T-helper 1 cell treated with Interleukin-12 subunit alpha and Interleukin-12 subunit beta and Interleukin-4 antibody, amounts not matched to agents 30 ng/mL and 1 ng/mL, for 36 hours (primary cell): ENCODE measurements around the gene BPIFB3. TPM values are rescaled to one million over a fixed set of nuclear protein-coding genes. Genes with fewer than 3 reads are reported as not detected.

ENCODE experiments used
- intact Hi-C: fragments of 100-400 bp; cut with micrococcal nuclease; formaldehyde crosslinking; loops from one replicate; pipeline ENCODE4 v1.15.1; 2024
- total RNA-seq: library from RNA; stranded (reverse); gene quantifications from 2 replicates; pipeline ENCODE4 v1.2.3, GENCODE V29; 2022

The BPIFB3 gene
- total RNA-seq: not detected in 2 replicates

GRCh38 chr20:33053291-33054106 lies at the start of gene BPIFB3:
Gene BPIFB3, plus strand, starts transcription at chr20:33053903. Its CDS starts 1,533 bp downstream, at chr20:33055436.
- intact Hi-C loops: no loop called here

GRCh38 chr20:33004141-33004751 lies 49.5 kb upstream of the BPIFB3 start, which contains the start of gene SUN5:
Gene SUN5, minus strand, starts transcription at chr20:33004433. Its CDS starts 93 bp downstream, at chr20:33004340.
- intact Hi-C loops: no loop called here

GRCh38 chr20:33005132-33005566 lies 48.6 kb upstream of the BPIFB3 start:
- intact Hi-C loops: loop anchor here (1.0 kb wide), 4 partner anchors 38 to 215 kb away; no protein-coding TSS in a partner anchor

- intact Hi-C loops: loop anchor here (1.0 kb wide), 4 partner anchors 39 to 216 kb away; no protein-coding TSS in a partner anchor
Observed at GRCh38 chr20:33005908-33006775, 47.6 kb upstream of the BPIFB3 start.

GRCh38 chr20:33006776-33007375 lies 46.8 kb upstream of the BPIFB3 start:
- intact Hi-C loops: no loop called here

- intact Hi-C loops: no loop called here
Observed at GRCh38 chr20:33007376-33008335, 46.0 kb upstream of the BPIFB3 start, which contains the start of gene BPIFB2. Gene BPIFB2, plus strand, starts transcription at chr20:33007704. Its CDS starts 871 bp downstream, at chr20:33008575.

GRCh38 chr20:33008336-33009213 lies 45.1 kb upstream of the BPIFB3 start:
- intact Hi-C loops: no loop called here

GRCh38 chr20:33009214-33010132 lies 44.2 kb upstream of the BPIFB3 start:
- intact Hi-C loops: no loop called here

GRCh38 chr20:33010133-33010504 lies 43.6 kb upstream of the BPIFB3 start:
- intact Hi-C loops: no loop called here

- intact Hi-C loops: no loop called here
Observed at GRCh38 chr20:33010674-33011449, 42.8 kb upstream of the BPIFB3 start.

GRCh38 chr20:33012327-33013189 lies 41.1 kb upstream of the BPIFB3 start:
- intact Hi-C loops: no loop called here

GRCh38 chr20:33013701-33014326 lies 39.9 kb upstream of the BPIFB3 start:
- intact Hi-C loops: no loop called here

GRCh38 chr20:33014336-33015113 lies 39.2 kb upstream of the BPIFB3 start:
- intact Hi-C loops: no loop called here

GRCh38 chr20:33015114-33015484 lies 38.6 kb upstream of the BPIFB3 start:
- intact Hi-C loops: no loop called here
